CD14-positive monocyte (primary cell): Measurements from ENCODE around the gene PGBD1. TPM values are rescaled to one million over a fixed set of nuclear protein-coding genes. Genes with fewer than 3 reads are reported as not detected.
A peak's percentile ranks its signal among the peaks of the same experiment; 100 is the strongest.

Source experiments
- DNase-seq, 3 donors: peaks; one replicate each; pipeline ENCODE4 v3.0.0-alpha.2; 2011 to 2022
- H2AFZ ChIP-seq: 2 replicates; pipeline ENCODE4 v1.6.0; 2012; ENCODE audit warnings: mild to moderate bottlenecking, low read depth, low read length, inconsistent platforms; ENCODE audit not compliant: insufficient read depth, poor library complexity, severe bottlenecking
- H3K27ac ChIP-seq, 2 donors: 1 replicate in 1 of 2; 2 replicates in 1 of 2; pipeline ENCODE4 v1.5.1; 2012 to 2013; ENCODE audit warnings: low read length in 2 of 2, control low read depth in 1 of 2, inconsistent platforms in 1 of 2, low read depth in 1 of 2, mild to moderate bottlenecking in 1 of 2
- H3K27me3 ChIP-seq, 2 donors: one replicate each; pipeline versions ENCODE4 v1.6.0 to v1.6.1; 2011 to 2013; ENCODE audit warnings: low read length in 2 of 2; ENCODE audit not compliant: control insufficient read depth in 2 of 2, insufficient read depth in 2 of 2
- H3K36me3 ChIP-seq, 2 donors: replicated peaks in 1 of 2; 1 replicate in 1 of 2; 2 replicates in 1 of 2; pipeline versions ENCODE4 v1.5.1 to v1.6.1; 2012 to 2013; ENCODE audit warnings: low read length in 2 of 2, control low read depth in 1 of 2, inconsistent platforms in 1 of 2, mild to moderate bottlenecking in 1 of 2; ENCODE audit not compliant: insufficient read depth in 2 of 2, control insufficient read depth in 1 of 2
- H3K4me1 ChIP-seq, 2 donors: 1 replicate in 1 of 2; 2 replicates in 1 of 2; pipeline versions ENCODE4 v1.5.1 to v1.6.1; 2012 to 2013; ENCODE audit warnings: low read length in 2 of 2, control low read depth in 1 of 2, inconsistent platforms in 1 of 2, mild to moderate bottlenecking in 1 of 2, moderate library complexity in 1 of 2; ENCODE audit not compliant: insufficient read depth in 2 of 2, control insufficient read depth in 1 of 2
- H3K4me2 ChIP-seq: replicated peaks from 2 replicates; pipeline ENCODE3; 2012; ENCODE audit warnings: low read length, moderate library complexity, mild to moderate bottlenecking; ENCODE audit not compliant: poor library complexity, severe bottlenecking; ENCODE audit errors: extremely low read depth
- H3K4me3 ChIP-seq, 3 experiments: fragments of 200-600 bp in 1 of 3; sonication (generic) in 1 of 3; replicated peaks in 1 of 3; 1 replicate in 2 of 3; 2 replicates in 1 of 3; pipeline ENCODE4 v1.5.1; 2011 to 2013; ENCODE audit warnings: low read length in 3 of 3, mild to moderate bottlenecking in 3 of 3, control low read depth in 2 of 3, low read depth in 2 of 3, inconsistent platforms in 1 of 3, moderate library complexity in 1 of 3
- H3K79me2 ChIP-seq: 2 replicates; pipeline ENCODE4 v1.6.0; 2012; ENCODE audit warnings: mild to moderate bottlenecking, control low read depth, inconsistent platforms, low read length, moderate library complexity; ENCODE audit not compliant: insufficient read depth
- H3K9ac ChIP-seq: 2 replicates; pipeline ENCODE4 v1.6.0; 2017; ENCODE audit warnings: low read length, mild to moderate bottlenecking; ENCODE audit not compliant: insufficient read depth, poor library complexity, severe bottlenecking
- H3K9me3 ChIP-seq, 2 donors: replicated peaks in 1 of 2; 1 replicate in 1 of 2; 2 replicates in 1 of 2; pipeline versions ENCODE4 v1.5.1 to v1.6.1; 2012 to 2013; ENCODE audit warnings: low read length in 2 of 2, control low read depth in 1 of 2; ENCODE audit not compliant: control insufficient read depth in 1 of 2, insufficient read depth in 1 of 2
- H4K20me1 ChIP-seq: 2 replicates; pipeline ENCODE4 v1.6.0; 2012; ENCODE audit warnings: mild to moderate bottlenecking, low read length, control low read depth, moderate library complexity; ENCODE audit not compliant: insufficient read depth
- H3K27ac Mint-ChIP-seq, 7 donors: one replicate each; pipeline ENCODE4 v1.8.0; 2020; ENCODE audit warnings: mild to moderate bottlenecking in 7 of 7, mixed read lengths in 7 of 7, moderate library complexity in 6 of 7, inconsistent platforms in 2 of 7
- H3K27me3 Mint-ChIP-seq, 3 donors: one replicate each; pipeline ENCODE4 v1.8.0; 2021 to 2022; ENCODE audit warnings: low read depth in 3 of 3, mild to moderate bottlenecking in 3 of 3, mixed read lengths in 3 of 3, moderate library complexity in 3 of 3, inconsistent platforms in 1 of 3
- H3K36me3 Mint-ChIP-seq, 2 donors: one replicate each; pipeline ENCODE4 v1.8.0; 2020; ENCODE audit warnings: mixed read lengths in 2 of 2, inconsistent platforms in 1 of 2, mild to moderate bottlenecking in 1 of 2
- H3K4me1 Mint-ChIP-seq: one replicate; pipeline ENCODE4 v1.8.0; 2020; ENCODE audit warnings: mild to moderate bottlenecking, mixed read lengths
- H3K4me3 Mint-ChIP-seq, 2 donors: one replicate each; pipeline ENCODE4 v1.8.0; 2020; ENCODE audit warnings: mild to moderate bottlenecking in 2 of 2, mixed read lengths in 2 of 2, moderate library complexity in 1 of 2
- H3K9me3 Mint-ChIP-seq, 7 donors: one replicate each; pipeline ENCODE4 v1.8.0; 2020 to 2022; ENCODE audit warnings: mixed read lengths in 7 of 7, mild to moderate bottlenecking in 6 of 7, moderate library complexity in 6 of 7, inconsistent platforms in 2 of 7
- WGBS: methylation state at CpG from one replicate; pipeline ENCODE4 v1.1.5; 2013; ENCODE audit warnings: missing lambda C conversion rate; ENCODE audit not compliant: insufficient coverage; 5-methylcytosine and 5-hydroxymethylcytosine counted together
- intact Hi-C, 2 donors: fragments of 100-400 bp; cut with micrococcal nuclease; formaldehyde crosslinking; loops; one replicate each; pipeline versions ENCODE4 v1.15.0 to v1.15.1; 2023
- polyA plus RNA-seq, 3 donors: library from polyadenylated mRNA; depleted of rRNA in 1 of 3; unstranded in 2 of 3; stranded (reverse) in 1 of 3; fragments of 300-500 nt in 2 of 3; fragments of >200 nt in 1 of 3; fragmentation: Illumina TruSeq in 2 of 3; gene quantifications; 1 replicate in 2 of 3; 2 replicates in 1 of 3; pipeline ENCODE4 v1.2.3, GENCODE V29; 2012 to 2021
- TF ChIP-seq, protein P1 (sequence below): fragments of 200-600 bp; IDR thresholded peaks from one replicate; pipeline ENCODE4 v1.8.0; 2022; ENCODE audit warnings: antibody characterized with exemption, mild to moderate bottlenecking

PGBD1 gene
- polyA plus RNA-seq, 3 donors: 0.15 to 0.36 (median 0.17) TPM

DNA sequence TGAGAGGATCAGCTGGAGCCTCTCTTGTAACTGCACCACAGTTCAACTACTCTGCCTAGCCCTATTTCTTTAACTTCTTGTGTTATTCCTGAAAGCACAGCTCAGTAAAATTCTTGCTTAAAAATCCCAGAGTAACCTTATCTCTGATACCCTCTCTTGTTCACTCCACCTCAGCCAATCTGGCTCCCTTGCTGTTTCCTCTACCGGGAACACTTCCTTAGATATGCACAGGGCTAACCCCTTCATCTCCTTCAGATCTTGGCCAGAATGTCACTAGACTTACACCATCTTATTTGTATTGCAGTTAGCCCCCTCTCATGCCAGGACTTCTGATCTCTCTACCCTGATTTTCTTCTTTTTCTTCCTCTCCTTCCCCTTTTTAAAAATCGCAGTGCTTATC lies 65.7 kb downstream of the PGBD1 start:
- intact Hi-C loops: no loop called here
- Histone ChIP-seq H3K36me3 (no peaks in the 10 kb centered on the region), H3K27me3 (no peaks in the 10 kb centered on the region), H3K9me3 (no peaks in the 10 kb centered on the region), H2AFZ (peak overlapping the region; percentile 6), H3K27ac (no peak overlapping the region), H3K4me2 (no peak overlapping the region), H3K4me1 (peaks cover 11 to 20% of the 10 kb centered on the region in 2 donors), H3K9ac (no peak overlapping the region), H3K4me3 (no peak overlapping the region), H4K20me1 (no peaks in the 10 kb centered on the region), H3K79me2 (peaks cover 26% of the 10 kb centered on the region)
- peaks cover 0 to 3% (median 0%) of the 10 kb centered on the region in 7 donors for H3K9me3 Mint-ChIP-seq
- no CpG with 5 or more reads among the region's 2 CpGs for WGBS
- no peak overlapping the region for H3K27ac Mint-ChIP-seq
- H3K4me1 Mint-ChIP-seq: peaks cover 17% of the 10 kb centered on the region
- DNase-seq: no peak
- peaks cover 3 to 4% (median 3%) of the 10 kb centered on the region in 3 donors for H3K27me3 Mint-ChIP-seq
- H3K36me3 Mint-ChIP-seq: no peaks in the 10 kb centered on the region
- H3K4me3 Mint-ChIP-seq: no peak overlapping the region
- TF ChIP-seq, protein P1, sequence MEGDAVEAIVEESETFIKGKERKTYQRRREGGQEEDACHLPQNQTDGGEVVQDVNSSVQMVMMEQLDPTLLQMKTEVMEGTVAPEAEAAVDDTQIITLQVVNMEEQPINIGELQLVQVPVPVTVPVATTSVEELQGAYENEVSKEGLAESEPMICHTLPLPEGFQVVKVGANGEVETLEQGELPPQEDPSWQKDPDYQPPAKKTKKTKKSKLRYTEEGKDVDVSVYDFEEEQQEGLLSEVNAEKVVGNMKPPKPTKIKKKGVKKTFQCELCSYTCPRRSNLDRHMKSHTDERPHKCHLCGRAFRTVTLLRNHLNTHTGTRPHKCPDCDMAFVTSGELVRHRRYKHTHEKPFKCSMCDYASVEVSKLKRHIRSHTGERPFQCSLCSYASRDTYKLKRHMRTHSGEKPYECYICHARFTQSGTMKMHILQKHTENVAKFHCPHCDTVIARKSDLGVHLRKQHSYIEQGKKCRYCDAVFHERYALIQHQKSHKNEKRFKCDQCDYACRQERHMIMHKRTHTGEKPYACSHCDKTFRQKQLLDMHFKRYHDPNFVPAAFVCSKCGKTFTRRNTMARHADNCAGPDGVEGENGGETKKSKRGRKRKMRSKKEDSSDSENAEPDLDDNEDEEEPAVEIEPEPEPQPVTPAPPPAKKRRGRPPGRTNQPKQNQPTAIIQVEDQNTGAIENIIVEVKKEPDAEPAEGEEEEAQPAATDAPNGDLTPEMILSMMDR: no peak

DNA sequence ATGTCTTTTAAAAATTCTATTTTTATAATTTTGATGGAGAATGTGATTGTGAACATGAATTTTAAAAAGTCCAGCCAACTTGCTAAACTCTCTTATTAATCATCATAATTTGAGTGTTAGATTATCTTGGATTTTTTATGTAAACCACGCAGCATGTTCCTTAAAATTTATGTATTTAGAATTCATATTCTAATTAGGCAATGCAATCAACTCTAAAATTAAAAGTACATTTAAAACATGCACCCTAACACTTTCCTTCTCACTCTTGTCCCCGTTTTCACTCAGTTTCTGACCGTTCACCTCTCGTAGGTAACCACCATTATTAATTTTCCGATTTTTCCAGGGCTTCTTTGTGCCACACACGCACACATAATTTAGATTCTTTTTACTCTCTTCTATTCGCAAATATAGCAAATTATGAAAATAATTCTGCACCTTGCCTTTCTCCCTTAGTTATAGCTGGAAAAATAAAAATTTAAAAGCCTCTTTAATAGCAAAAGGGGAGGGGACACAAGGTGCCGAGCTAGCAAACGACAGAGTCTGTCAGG lies 68.0 kb downstream of the PGBD1 start:
- H4K20me1 ChIP-seq: no peaks in the 10 kb centered on the region
- Mint-ChIP-seq H3K36me3 (peaks cover 0 to 3% of the 10 kb centered on the region in 2 donors), H3K9me3 (no peaks in the 10 kb centered on the region), H3K4me3 (peak overlapping the region; percentile 99 to 100), H3K27ac (peak overlapping the region in 3 of 7 donors; percentile 86 to 96 (median 92)), H3K4me1 (peaks cover 19% of the 10 kb centered on the region), H3K27me3 (peaks cover 3 to 4% (median 3%) of the 10 kb centered on the region in 3 donors)
- peak overlapping the region; percentile 18 to 81 for H3K27ac ChIP-seq
- DNase-seq: no peak
- intact Hi-C loops: no loop called here
- TF ChIP-seq, protein P1: no peak
- peak overlapping the region; percentile 64 to 85 (median 75) for H3K4me3 ChIP-seq
- no peaks in the 10 kb centered on the region for H3K9me3 ChIP-seq
- H3K4me2 ChIP-seq: peak overlapping the region; percentile 81
- no peaks in the 10 kb centered on the region for H3K27me3 ChIP-seq
- H3K4me1 ChIP-seq: peaks cover 11 to 20% of the 10 kb centered on the region in 2 donors
- no peaks in the 10 kb centered on the region for H3K36me3 ChIP-seq
- peak overlapping the region; percentile 75 for H3K9ac ChIP-seq
- H2AFZ ChIP-seq: peak overlapping the region; percentile 92
- peaks cover 31% of the 10 kb centered on the region for H3K79me2 ChIP-seq
- 0% methylated on average over 3 of the region's 9 CpGs for WGBS
